Suprapubic skin (tissue), 4 donors: ENCODE measurements around the gene NKAPD1. TPM values are rescaled to one million over a fixed set of nuclear protein-coding genes. Genes with fewer than 3 reads are reported as not detected.

Experiments used
- DNase-seq, 2 donors: peaks; one replicate each; pipeline ENCODE4 v3.0.0-alpha.2; 2019; ENCODE audit warnings: low spot score in 2 of 2
- H3K27ac ChIP-seq: fragments of 200-600 bp; sonication (generic); one replicate; pipeline ENCODE4 v1.5.1; 2019
- H3K27me3 ChIP-seq: fragments of 200-600 bp; sonication (generic); one replicate; pipeline ENCODE4 v1.5.1; 2019
- H3K36me3 ChIP-seq: fragments of 200-600 bp; sonication (generic); one replicate; pipeline ENCODE4 v1.5.1; 2019
- H3K4me1 ChIP-seq: fragments of 200-600 bp; sonication (generic); one replicate; pipeline ENCODE4 v1.5.1; 2019
- H3K4me3 ChIP-seq: fragments of 200-600 bp; sonication (generic); one replicate; pipeline ENCODE4 v1.5.1; 2019; ENCODE audit warnings: mild to moderate bottlenecking
- H3K9me3 ChIP-seq: fragments of 200-600 bp; sonication (generic); one replicate; pipeline ENCODE4 v1.5.1; 2019
- CTCF ChIP-seq, 2 donors: fragments of 200-600 bp in 1 of 2; fragments of 450-650 bp in 1 of 2; sonication (generic) in 1 of 2; IDR thresholded peaks; one replicate each; pipeline ENCODE4 v1.5.1; 2016 to 2019; ENCODE audit warnings: antibody characterized with exemption in 2 of 2, mild to moderate bottlenecking in 1 of 2, moderate library complexity in 1 of 2
- EP300 ChIP-seq: sonication (generic); formaldehyde crosslinking; IDR thresholded peaks from one replicate; pipeline ENCODE4 v1.6.1; 2017; ENCODE audit warnings: antibody characterized with exemption
- POLR2A ChIP-seq, 2 donors: fragments of 450-650 bp; IDR thresholded peaks; one replicate each; pipeline ENCODE4 v1.6.1; 2017; ENCODE audit warnings: antibody characterized with exemption in 2 of 2, mild to moderate bottlenecking in 2 of 2, moderate library complexity in 2 of 2
- POLR2AphosphoS5 ChIP-seq, 3 donors: sonication (generic); formaldehyde crosslinking; IDR thresholded peaks; one replicate each; pipeline ENCODE4 v1.6.1; 2017; ENCODE audit warnings: antibody characterized with exemption in 3 of 3
- WGBS: methylation state at CpG from one replicate; pipeline ENCODE4 v1.1.5; 2018; 5-methylcytosine and 5-hydroxymethylcytosine counted together
- total RNA-seq, 4 donors: library from RNA; depleted of rRNA; stranded (reverse); fragments of >200 nt; gene quantifications; one replicate each; pipeline ENCODE4 v1.1.0, GENCODE V29; 2016

The NKAPD1 gene
- total RNA-seq, 4 donors from 2014 or later, result 14.4 to 20.2 (median 17.1) TPM

- Histone ChIP-seq H3K27me3 (no peaks in the 10 kb centered on the region), H3K27ac (no peak overlapping the region), H3K36me3 (no peaks in the 10 kb centered on the region), H3K4me3 (no peak overlapping the region), H3K4me1 (peaks cover 15% of the 10 kb centered on the region), H3K9me3 (no peaks in the 10 kb centered on the region)
- no peak for TF ChIP-seq CTCF (IDR thresholded peaks at IDR 0.05)
- no peak for TF ChIP-seq POLR2AphosphoS5 (IDR thresholded peaks at IDR 0.05)
- TF ChIP-seq POLR2A (IDR thresholded peaks at IDR 0.05), result no peak
- TF ChIP-seq EP300, result no peak
- no peak for DNase-seq
- 67% methylated on average over 4 of the region's 4 CpGs for WGBS
Measured at GRCh38 chr11:112123129-112123528, 49.0 kb downstream of the NKAPD1 start.

GRCh38 chr11:112127056-112127455 is 53.0 kb downstream of the NKAPD1 start:
- no peak overlapping the region for H3K27ac ChIP-seq
- no peak overlapping the region for H3K4me3 ChIP-seq
- no peak for DNase-seq
- TF ChIP-seq POLR2A (IDR thresholded peaks at IDR 0.05), result no peak
- TF ChIP-seq EP300, result no peak
- no peak for TF ChIP-seq POLR2AphosphoS5 (IDR thresholded peaks at IDR 0.05)
- no peak for TF ChIP-seq CTCF (IDR thresholded peaks at IDR 0.05)
- H3K9me3 ChIP-seq, result no peaks in the 10 kb centered on the region
- H3K4me1 ChIP-seq, result peaks cover 34% of the 10 kb centered on the region
- no peaks in the 10 kb centered on the region for H3K27me3 ChIP-seq
- 90% methylated on average over 2 of the region's 2 CpGs for WGBS
- H3K36me3 ChIP-seq, result no peaks in the 10 kb centered on the region

- Histone ChIP-seq H3K9me3 (no peaks in the 10 kb centered on the region), H3K27ac (peak overlapping the region; percentile 81), H3K27me3 (no peaks in the 10 kb centered on the region), H3K4me3 (no peak overlapping the region), H3K36me3 (no peaks in the 10 kb centered on the region), H3K4me1 (peaks cover 37% of the 10 kb centered on the region)
- WGBS, result 46% methylated on average over 3 of the region's 3 CpGs
- DNase-seq, result peak in 1 of 2 donors; percentile 77
- TF ChIP-seq POLR2A (IDR thresholded peaks at IDR 0.05) (no peak), CTCF (IDR thresholded peaks at IDR 0.05) (no peak), POLR2AphosphoS5 (IDR thresholded peaks at IDR 0.05) (no peak), EP300 (no peak)
Measured at GRCh38 chr11:112128483-112129121, 54.5 kb downstream of the NKAPD1 start.

GRCh38 chr11:112129656-112130055 is 55.6 kb downstream of the NKAPD1 start:
- H3K27ac ChIP-seq, result peak overlapping the region; percentile 81
- H3K36me3 ChIP-seq, result no peaks in the 10 kb centered on the region
- no peaks in the 10 kb centered on the region for H3K9me3 ChIP-seq
- peaks cover 37% of the 10 kb centered on the region for H3K4me1 ChIP-seq
- H3K27me3 ChIP-seq, result no peaks in the 10 kb centered on the region
- TF ChIP-seq POLR2A (IDR thresholded peaks at IDR 0.05) (no peak), POLR2AphosphoS5 (IDR thresholded peaks at IDR 0.05) (no peak), CTCF (IDR thresholded peaks at IDR 0.05) (no peak), EP300 (no peak)
- no peak overlapping the region for H3K4me3 ChIP-seq
- WGBS, result 58% methylated on average over 5 of the region's 5 CpGs
- no peak for DNase-seq

GRCh38 chr11:112132737-112133136 is 58.6 kb downstream of the NKAPD1 start:
- Histone ChIP-seq H3K27me3 (no peaks in the 10 kb centered on the region), H3K27ac (no peak overlapping the region), H3K4me1 (peaks cover 37% of the 10 kb centered on the region), H3K4me3 (no peak overlapping the region), H3K36me3 (no peaks in the 10 kb centered on the region), H3K9me3 (no peaks in the 10 kb centered on the region)
- DNase-seq, result no peak
- TF ChIP-seq EP300 (no peak), POLR2A (IDR thresholded peaks at IDR 0.05) (no peak), CTCF (IDR thresholded peaks at IDR 0.05) (no peak), POLR2AphosphoS5 (IDR thresholded peaks at IDR 0.05) (no peak)
- WGBS, result 66% methylated on average over 2 of the region's 2 CpGs
